ENCODE measurements around the gene CACNB4. TPM values are rescaled to one million over a fixed set of nuclear protein-coding genes. Genes with fewer than 3 reads are reported as not detected.

The CACNB4 gene
- 10 to 100 TPM in 2 of 3 donors, 1 to 10 TPM in 1; 1.6 to 17.7 (median 11.5) TPM for total RNA-seq

- no peaks in the 10 kb centered on the region for H3K36me3 ChIP-seq
- TF ChIP-seq POLR2AphosphoS5 (IDR thresholded peaks at IDR 0.05) (no peak), POLR2A (IDR thresholded peaks at IDR 0.05) (no peak)
- TF ChIP-seq, protein P1, sequence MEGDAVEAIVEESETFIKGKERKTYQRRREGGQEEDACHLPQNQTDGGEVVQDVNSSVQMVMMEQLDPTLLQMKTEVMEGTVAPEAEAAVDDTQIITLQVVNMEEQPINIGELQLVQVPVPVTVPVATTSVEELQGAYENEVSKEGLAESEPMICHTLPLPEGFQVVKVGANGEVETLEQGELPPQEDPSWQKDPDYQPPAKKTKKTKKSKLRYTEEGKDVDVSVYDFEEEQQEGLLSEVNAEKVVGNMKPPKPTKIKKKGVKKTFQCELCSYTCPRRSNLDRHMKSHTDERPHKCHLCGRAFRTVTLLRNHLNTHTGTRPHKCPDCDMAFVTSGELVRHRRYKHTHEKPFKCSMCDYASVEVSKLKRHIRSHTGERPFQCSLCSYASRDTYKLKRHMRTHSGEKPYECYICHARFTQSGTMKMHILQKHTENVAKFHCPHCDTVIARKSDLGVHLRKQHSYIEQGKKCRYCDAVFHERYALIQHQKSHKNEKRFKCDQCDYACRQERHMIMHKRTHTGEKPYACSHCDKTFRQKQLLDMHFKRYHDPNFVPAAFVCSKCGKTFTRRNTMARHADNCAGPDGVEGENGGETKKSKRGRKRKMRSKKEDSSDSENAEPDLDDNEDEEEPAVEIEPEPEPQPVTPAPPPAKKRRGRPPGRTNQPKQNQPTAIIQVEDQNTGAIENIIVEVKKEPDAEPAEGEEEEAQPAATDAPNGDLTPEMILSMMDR (IDR thresholded peaks at IDR 0.05) = no peak
- H3K27me3 ChIP-seq = peaks cover 0 to 11% of the 10 kb centered on the region in 2 donors
- H3K9me3 ChIP-seq = no peaks in the 10 kb centered on the region
- no peaks in the 10 kb centered on the region for H3K4me1 ChIP-seq
- peak within 1 kb of the TSS; percentile 46 to 84 for H3K27ac ChIP-seq
- DNase-seq (ENCODE audit: low spot score in 2 of 2) = no peak
- intact Hi-C loops (cut with DNase I; ENCODE audit: low total_unique reads) = no loop called here
- peak within 1 kb of the TSS; percentile 55 to 93 (median 65) for H3K4me3 ChIP-seq
Measured at GRCh38 chr2:152098496-152099366, at the start of gene CACNB4. CACNB4 (minus strand) TSS chr2:152099044.

DNA sequence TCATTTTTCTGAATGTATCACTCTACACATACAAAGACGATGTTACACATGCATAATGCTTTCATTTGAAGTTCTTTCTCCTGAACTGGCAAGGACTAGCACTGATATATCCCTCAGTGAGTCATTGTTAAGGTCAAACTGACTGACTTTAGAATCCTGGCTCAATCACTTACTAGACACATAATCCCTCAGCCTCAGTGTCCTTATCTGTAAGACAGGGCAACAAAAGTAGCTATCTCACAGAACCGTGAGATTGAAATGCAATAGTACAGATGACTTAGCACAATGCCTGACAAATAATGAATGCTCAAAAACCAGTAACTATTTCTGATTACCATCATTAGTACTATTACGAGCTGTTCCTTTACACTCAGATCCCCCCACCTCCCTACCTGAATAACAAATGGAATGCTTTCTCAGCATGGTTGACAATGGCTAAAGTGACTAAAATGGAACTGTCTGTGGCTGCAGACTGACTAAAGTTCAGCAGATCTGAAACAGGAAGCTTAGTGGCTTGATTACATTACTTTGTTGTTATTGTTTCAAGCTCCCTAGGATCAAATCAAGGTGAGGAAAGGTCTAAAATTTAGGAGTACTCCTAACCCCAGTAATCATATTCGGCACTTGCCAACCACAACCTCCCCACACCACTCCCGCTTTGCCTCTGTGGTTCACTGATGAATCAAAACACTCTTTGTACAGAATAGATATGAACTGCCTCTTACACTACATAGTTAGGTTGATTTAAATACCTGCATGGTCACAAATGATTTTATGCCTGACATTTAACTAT lies 35.8 kb upstream of the CACNB4 start:
- H3K4me1 ChIP-seq = no peaks in the 10 kb centered on the region
- H3K36me3 ChIP-seq = no peaks in the 10 kb centered on the region
- TF ChIP-seq POLR2A (IDR thresholded peaks at IDR 0.05) = no peak
- TF ChIP-seq POLR2AphosphoS5 (IDR thresholded peaks at IDR 0.05) = no peak
- TF ChIP-seq, protein P1 (IDR thresholded peaks at IDR 0.05) = no peak
- H3K27ac ChIP-seq = peak overlapping the region in 1 of 2 donors; percentile 14
- no peak for DNase-seq (ENCODE audit: low spot score in 2 of 2)
- no peaks in the 10 kb centered on the region for H3K27me3 ChIP-seq
- no peak overlapping the region for H3K4me3 ChIP-seq
- intact Hi-C loops (cut with DNase I; ENCODE audit: low total_unique reads) = no loop called here
- no peaks in the 10 kb centered on the region for H3K9me3 ChIP-seq

DNA sequence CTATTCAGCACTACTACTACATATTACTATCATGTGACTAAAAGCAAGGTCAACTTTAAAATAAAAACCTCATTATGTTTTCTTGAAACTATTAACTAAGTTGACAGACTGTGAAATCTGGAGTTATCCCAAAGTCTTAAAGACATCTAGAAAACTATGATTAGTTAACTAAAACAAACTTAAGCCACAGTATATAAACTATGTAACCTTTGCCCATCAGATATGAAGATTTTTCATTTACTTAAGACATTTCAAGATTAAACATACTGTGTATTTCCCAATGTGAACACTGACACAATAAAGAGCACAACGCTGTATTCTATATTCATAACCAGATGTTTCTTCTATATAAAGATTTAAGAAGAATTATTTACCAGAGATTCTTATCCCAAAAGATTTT lies 33.5 kb upstream of the CACNB4 start:
- intact Hi-C loops (cut with DNase I; ENCODE audit: low total_unique reads) = no loop called here
- no peaks in the 10 kb centered on the region for H3K9me3 ChIP-seq
- H3K27me3 ChIP-seq = no peaks in the 10 kb centered on the region
- TF ChIP-seq, protein P1 (IDR thresholded peaks at IDR 0.05) = no peak
- TF ChIP-seq POLR2AphosphoS5 (IDR thresholded peaks at IDR 0.05) = no peak
- no peak for TF ChIP-seq POLR2A (IDR thresholded peaks at IDR 0.05)
- no peak for DNase-seq (ENCODE audit: low spot score in 2 of 2)
- H3K27ac ChIP-seq = no peak overlapping the region
- H3K36me3 ChIP-seq = peaks cover 4% of the 10 kb centered on the region
- no peak overlapping the region for H3K4me3 ChIP-seq
- no peaks in the 10 kb centered on the region for H3K4me1 ChIP-seq

DNA sequence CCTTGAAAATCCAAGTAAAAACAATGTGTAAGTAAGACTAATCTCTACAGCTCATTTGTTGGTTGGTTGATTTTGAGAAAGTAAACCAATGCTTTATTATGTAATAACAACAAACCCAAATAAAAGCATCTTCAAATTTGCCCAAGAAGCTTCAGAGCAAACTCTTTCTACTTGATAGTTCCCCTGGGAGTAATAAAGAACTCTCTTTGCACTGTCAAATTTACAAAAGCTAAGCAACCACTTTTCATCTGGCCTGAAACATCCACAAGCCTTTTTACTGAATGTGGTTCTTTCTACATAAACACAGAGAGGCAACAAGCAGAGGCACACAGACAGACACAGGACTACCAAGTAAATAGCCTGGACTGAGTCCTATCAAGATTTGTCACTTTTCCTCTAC lies 28.8 kb upstream of the CACNB4 start:
- Histone ChIP-seq H3K4me3 (no peak overlapping the region), H3K36me3 (peaks cover 4% of the 10 kb centered on the region), H3K9me3 (no peaks in the 10 kb centered on the region), H3K27me3 (no peaks in the 10 kb centered on the region), H3K4me1 (no peaks in the 10 kb centered on the region), H3K27ac (no peak overlapping the region)
- intact Hi-C loops (cut with DNase I; ENCODE audit: low total_unique reads) = no loop called here
- no peak for DNase-seq (ENCODE audit: low spot score in 2 of 2)
- TF ChIP-seq, protein P1 (IDR thresholded peaks at IDR 0.05) = no peak
- no peak for TF ChIP-seq POLR2A (IDR thresholded peaks at IDR 0.05)
- TF ChIP-seq POLR2AphosphoS5 (IDR thresholded peaks at IDR 0.05) = no peak

DNA sequence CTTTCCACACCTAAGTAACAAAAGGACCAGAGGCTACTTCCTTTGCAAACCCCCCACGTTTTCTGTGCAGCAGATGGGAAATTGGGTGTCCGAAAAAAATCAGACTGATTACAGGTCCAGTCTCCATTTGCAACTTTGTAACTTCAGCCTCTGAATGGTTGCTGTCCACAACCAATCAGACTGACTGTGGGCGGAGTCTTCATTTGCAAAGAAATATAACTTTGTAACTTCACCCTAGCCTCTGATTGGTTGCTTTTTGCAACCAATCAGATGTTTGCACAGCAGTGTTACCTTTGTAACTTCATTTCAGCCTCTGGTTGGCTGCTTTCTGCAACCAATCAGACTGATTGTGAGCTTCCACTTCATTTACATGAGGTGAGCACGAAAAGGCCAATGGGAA lies 27.8 kb upstream of the CACNB4 start:
- DNase-seq (ENCODE audit: low spot score in 2 of 2) = no peak
- Histone ChIP-seq H3K4me1 (no peaks in the 10 kb centered on the region), H3K27ac (no peak overlapping the region), H3K27me3 (no peaks in the 10 kb centered on the region), H3K4me3 (no peak overlapping the region), H3K36me3 (peaks cover 4% of the 10 kb centered on the region), H3K9me3 (no peaks in the 10 kb centered on the region)
- intact Hi-C loops (cut with DNase I; ENCODE audit: low total_unique reads) = no loop called here
- TF ChIP-seq, protein P1 (IDR thresholded peaks at IDR 0.05) = no peak
- TF ChIP-seq POLR2A (IDR thresholded peaks at IDR 0.05) (no peak), POLR2AphosphoS5 (IDR thresholded peaks at IDR 0.05) (no peak)

All from breast epithelium (tissue), 4 donors.